Activated gamma-delta T cell treated with Interleukin-2 at 50 U/mL for 16 hours (primary cell): ENCODE results near the gene PDE11A.
"Not testable (repeated sequence)": the region's sequence is repeated elsewhere in the genome, so short reads cannot be mapped to it uniquely, and the experiment has no call there.

ENCODE experiments used
- DNase-seq: peaks from one replicate; pipeline ENCODE4 v3.0.0-alpha.2; 2020

The PDE11A gene

DNA sequence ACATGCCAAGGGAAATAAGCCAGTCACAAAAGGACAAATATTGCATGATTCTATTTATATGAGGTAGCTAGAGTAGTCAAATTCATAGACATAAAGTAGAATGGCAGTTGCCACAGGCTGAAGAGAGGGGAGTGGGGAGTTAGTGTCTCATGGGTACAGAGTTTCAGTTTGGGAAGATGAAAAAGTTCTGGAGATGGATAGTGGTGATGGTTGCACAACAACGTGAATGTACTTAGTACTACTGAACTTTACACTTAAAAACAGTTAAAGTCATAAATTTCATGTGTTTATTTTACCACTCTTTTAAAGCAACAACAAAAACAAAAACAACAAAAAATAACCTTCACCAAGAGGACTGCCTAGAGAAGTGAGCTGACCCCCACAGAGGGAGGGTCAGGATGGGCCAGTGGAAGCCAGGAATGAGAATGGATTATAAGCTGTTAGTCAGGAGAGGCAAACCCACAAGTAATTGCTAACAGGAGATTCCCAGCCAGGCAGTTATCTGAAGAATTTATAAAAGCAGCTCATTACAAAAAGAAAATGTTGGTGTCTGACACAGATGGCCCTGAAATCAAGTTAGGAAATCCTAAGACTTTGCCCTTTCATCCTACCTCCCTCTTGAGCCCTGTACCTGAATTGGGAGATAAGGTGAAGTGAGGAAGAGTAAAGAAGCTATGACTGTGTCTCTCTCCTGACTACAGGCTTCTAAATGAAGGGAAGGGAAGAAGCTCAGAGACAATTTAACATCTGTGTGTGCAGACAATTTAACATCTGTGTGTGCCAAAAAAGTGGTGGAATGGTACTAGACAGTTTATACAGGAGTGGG, 263.4 kb downstream of the PDE11A start:
- no peak for DNase-seq

DNA sequence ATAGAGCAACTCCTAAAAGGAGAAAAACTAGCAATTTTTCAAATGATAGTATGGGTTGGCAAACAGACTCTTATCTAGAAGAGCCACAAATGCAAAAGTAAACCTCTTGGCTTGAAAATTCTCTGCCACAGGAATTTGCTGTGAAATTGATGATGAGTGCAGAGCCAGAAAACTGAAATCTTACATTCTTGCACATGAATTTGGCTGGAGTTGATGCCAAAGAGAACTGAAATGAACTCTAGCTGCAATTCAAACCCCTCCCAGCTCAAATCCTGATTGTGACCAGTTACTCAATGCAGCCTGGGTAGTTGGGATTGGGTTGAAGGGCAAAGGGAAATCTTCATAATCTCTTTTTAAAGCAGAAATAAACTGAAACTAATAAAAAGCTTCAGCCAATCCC, 266.6 kb downstream of the PDE11A start:
- DNase-seq = no peak

GRCh38 chr2:177799531-177799930, 273.0 kb downstream of the PDE11A start:
- DNase-seq = no peak

GRCh38 chr2:177797808-177798207, 274.8 kb downstream of the PDE11A start:
- no peak for DNase-seq

DNA sequence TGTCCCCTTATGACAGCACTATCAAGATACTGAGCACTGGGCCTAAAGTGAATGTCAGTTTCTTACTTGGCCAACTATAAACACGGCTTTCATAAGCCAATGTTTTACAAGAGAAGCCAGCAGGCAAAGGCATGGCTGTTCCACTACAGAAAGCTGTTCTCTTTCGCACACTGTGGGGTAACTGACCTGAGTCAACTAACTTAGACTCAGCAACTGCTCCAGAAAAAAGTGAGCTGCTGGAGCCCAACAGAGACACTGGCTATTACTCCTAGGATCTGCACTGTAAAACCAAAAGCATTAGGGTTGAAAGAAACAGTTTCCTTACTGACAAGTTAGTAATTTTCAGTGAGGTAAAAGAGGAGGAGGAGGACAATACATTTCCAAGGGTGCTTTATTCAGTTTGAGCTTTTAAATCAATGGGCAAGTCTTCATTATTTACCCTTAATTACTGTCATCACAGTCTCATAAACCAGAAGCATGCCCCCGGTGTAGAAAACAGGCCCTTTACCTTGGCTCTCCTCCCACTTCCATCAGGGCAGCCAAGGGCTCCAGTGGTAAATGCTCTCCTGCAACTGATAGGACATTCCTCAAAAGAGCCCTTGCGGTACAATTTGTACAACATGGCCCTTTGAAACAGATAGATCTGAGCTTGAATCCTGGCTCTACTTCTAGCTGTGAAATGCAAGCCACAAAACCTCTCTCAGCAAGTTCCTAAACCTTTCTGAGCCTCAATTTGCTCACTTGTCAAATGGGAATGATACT, 275.7 kb downstream of the PDE11A start:
- DNase-seq = no peak

- DNase-seq = no peak
These were observed 276.6 kb downstream of the PDE11A start for GRCh38 chr2:177796011-177796410.

GRCh38 chr2:177785143-177785542, 287.4 kb downstream of the PDE11A start:
- not testable (repeated sequence) for DNase-seq

GRCh38 chr2:177784745-177785067, 287.9 kb downstream of the PDE11A start:
- no peak for DNase-seq

DNA sequence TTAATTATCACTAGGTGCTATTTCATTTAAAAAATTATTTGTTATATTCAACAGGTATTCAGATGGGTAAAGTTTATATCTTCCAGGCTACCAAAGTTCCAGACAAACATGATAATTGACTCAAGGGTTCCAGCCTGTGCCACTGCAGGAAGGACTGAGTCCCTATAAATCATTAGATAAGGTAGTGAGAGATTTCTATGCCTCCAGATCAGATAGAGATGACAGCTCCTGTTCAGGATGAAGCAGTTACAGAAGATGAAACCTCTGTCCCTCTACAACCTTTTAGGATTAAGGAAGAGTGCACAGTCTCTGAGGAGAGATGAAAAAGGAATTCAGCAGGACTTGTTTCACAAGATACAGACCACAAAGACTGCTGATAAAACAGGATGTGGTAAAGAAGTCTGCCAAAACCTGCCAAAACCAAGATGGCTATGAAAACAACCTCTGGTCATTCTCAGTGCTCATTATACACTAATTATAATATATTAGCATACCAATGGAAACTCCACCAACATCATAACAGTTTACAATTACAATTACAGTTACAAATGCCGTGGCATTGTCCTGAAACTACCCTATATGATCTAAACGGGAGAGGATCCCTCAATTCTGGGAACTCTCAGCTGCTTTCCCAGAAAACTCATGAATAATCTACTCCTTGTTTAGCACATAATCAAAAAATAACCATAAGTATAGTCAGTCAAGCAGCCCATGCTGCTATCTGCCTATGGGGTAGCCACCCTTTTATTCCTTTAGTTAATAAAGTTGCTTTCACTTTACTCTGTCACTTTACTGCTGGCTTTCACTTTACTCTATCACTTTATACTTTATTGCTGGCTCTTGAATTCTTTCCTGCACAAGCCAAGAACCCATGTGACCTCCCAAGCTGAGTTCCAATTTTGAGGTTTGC, 288.5 kb downstream of the PDE11A start:
- DNase-seq = no peak

GRCh38 chr2:177783091-177783490, 289.5 kb downstream of the PDE11A start:
- no peak for DNase-seq

DNA sequence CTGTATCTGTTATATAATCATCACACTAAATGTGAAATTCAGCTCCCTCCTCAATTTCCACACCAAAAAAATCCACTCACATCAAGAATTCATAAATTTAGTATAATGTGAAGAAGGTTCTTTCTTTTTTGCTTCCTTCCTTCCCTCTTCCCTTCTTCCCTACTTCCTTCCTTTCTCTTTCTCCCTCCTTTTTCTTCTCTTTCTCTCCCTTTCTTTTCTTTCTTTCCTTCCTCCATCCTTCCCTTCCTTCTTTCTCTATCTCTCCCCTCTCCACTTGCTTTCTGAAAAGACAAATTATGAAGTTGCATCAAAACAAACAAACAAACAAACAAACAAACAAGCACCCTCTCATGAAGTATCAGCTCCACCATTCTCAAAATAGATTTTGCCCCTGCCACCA, 290.0 kb downstream of the PDE11A start:
- no peak for DNase-seq

DNA sequence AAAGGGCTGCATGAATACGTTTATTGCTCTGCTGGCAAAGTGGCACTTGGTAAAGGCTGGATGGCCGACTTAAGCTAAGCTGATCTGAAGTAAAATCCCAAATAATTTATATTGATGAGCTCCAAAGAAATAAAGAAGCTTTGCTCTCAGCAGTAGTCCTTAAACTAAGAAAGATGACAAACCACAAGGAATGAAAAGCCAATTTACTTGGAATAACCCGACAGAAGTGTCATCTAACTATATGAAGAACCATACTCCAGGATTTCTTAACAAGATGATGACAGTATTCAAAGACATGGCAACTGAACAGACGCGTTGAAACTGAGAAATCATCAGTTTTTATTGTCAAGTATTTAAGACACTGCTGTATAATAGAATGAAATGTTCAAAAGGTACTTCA, 294.1 kb downstream of the PDE11A start:
- no peak for DNase-seq

DNA sequence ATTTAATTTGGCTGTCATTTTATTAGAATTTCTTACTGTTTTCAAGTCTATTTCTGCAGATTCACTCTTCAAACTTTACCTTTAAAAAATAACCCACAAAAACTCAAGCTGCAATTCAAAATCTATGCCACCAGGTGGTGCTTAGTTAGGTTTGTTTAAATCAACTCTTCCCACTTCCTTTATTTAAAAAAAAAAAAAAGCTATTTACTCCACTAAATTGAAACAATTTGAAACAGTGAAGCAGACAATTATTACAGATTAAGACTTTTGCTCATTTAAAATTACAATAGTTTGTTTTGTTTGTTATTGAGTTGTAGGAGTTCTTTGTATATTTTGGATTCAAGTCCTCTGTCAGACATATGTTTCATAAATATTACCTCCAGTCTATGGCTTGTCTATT, 300.0 kb downstream of the PDE11A start:
- DNase-seq = no peak

- DNase-seq = no peak
These were observed 301.4 kb downstream of the PDE11A start for GRCh38 chr2:177771191-177771590.

- no peak for DNase-seq
These were observed 304.8 kb downstream of the PDE11A start for GRCh38 chr2:177767768-177768167.

DNA sequence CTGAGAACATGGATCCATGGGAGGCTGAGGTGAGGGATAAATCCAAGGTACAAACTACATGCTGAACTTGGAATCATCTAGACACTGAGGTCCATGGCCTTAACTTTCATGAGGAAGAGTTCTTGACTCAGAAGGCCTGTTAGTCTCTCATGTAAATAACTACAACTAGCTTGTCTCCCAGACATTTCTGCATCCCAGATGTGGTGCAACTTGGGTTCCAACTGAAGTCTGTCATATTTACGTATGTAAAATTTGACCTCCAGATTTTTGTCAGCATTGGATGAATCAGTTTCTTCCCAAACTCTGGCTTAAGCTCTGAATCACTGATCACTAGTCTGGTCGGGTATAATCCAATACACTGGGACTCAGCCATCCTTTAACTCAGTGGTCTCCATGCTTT, 306.9 kb downstream of the PDE11A start:
- DNase-seq = no peak

- peak; percentile 73 for DNase-seq
These were observed 308.9 kb downstream of the PDE11A start for GRCh38 chr2:177763531-177764265.

- DNase-seq = no peak
These were observed 313.1 kb downstream of the PDE11A start for GRCh38 chr2:177759443-177759842.

- no peak for DNase-seq
These were observed 313.8 kb downstream of the PDE11A start for GRCh38 chr2:177758591-177759371.

DNA sequence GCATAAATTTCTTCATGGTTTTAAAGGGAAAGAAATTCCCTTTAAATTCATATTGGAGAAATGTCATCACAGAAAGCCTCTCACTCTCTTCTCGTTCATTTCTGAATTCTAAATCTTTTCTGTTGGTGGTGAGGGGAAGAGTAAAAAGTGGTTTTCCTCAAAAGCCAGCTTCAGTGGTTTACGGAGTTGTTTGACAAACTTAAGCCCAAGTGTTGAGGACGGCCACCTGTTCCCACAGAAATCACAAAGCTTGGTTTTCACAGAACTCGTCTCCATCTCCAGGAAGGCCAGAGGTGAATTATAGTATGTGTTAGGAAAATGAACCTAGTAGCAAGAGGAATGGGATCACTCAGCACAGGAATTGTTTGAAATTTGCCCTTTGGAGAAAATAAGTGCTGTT, 316.2 kb downstream of the PDE11A start:
- no peak for DNase-seq

- DNase-seq = no peak
These were observed 318.1 kb downstream of the PDE11A start for GRCh38 chr2:177754492-177754873.
